ENCODE measurements around the gene AADACL3. TPM values are rescaled to one million over a fixed set of nuclear protein-coding genes. Genes with fewer than 3 reads are reported as not detected.

The AADACL3 gene
- total and polyA plus RNA-seq, 2 donors (not counting 3 experiments of a cell fraction or from before 2014, with no cell fraction given) = not detected

- ChIA-PET POLR2A (no interaction called here), CTCF (no interaction called here)
- intact Hi-C loops (cut with micrococcal nuclease) (no loop called here), dilution Hi-C loops (cut with MboI; ENCODE audit: extremely low pct_ligation_motif_present, low sequenced_read_pairs) (no loop called here)
- Histone ChIP-seq H3K9ac (replicated peaks; ENCODE audit: extremely low read depth, insufficient read depth, low read length) (no peak overlapping the region), H3K4me2 (ENCODE audit: insufficient read depth, low read length) (no peak overlapping the region), H3K79me2 (ENCODE audit: control insufficient read depth, insufficient read depth, low read length) (no peaks in the 10 kb centered on the region), H3K4me3 (replicated peaks in 1 of 3; ENCODE audit: insufficient read depth in 1 of 3, low read depth in 1 of 3, low read length in 3 of 3) (no peak overlapping the region), H2AFZ (ENCODE audit: low read depth, low read length) (no peak overlapping the region), H3K4me1 (ENCODE audit: control insufficient read depth, extremely low read depth, insufficient read depth, low read length) (no peaks in the 10 kb centered on the region), H3K9me3 (replicated peaks; ENCODE audit: control insufficient read depth, insufficient read depth, low read length) (no peaks in the 10 kb centered on the region), H3K9me1 (replicated peaks; ENCODE audit: control insufficient read depth, extremely low read depth, insufficient read depth, low read length) (no peaks in the 10 kb centered on the region), H3K27ac (ENCODE audit: insufficient read depth, low read depth, low read length) (no peak overlapping the region), H3K36me3 (ENCODE audit: control insufficient read depth in 2 of 2, extremely low read depth in 1 of 2, insufficient read depth in 2 of 2, low read length in 2 of 2) (no peaks in the 10 kb centered on the region), H4K20me1 (replicated peaks; ENCODE audit: control insufficient read depth, extremely low read depth, insufficient read depth, low read length) (no peaks in the 10 kb centered on the region), H3K27me3 (ENCODE audit: control insufficient read depth in 2 of 2, insufficient read depth in 2 of 2, low read length in 2 of 2) (no peaks in the 10 kb centered on the region)
- no peak for TF ChIP-seq GATA2 (IDR thresholded peaks at IDR 0.05; ENCODE audit: insufficient read depth, insufficient read length, low read depth, low read length)
- TF ChIP-seq POLR2AphosphoS5 (IDR thresholded peaks at IDR 0.05; ENCODE audit: insufficient read depth, low read depth, low read length) = no peak
- no peak for TF ChIP-seq MYC (IDR thresholded peaks at IDR 0.05; ENCODE audit: low read depth, low read length)
- no peak for TF ChIP-seq EZH2 (IDR thresholded peaks at IDR 0.05; ENCODE audit: borderline replicate concordance, low read depth, low read length, severe bottlenecking)
- TF ChIP-seq, protein P1, sequence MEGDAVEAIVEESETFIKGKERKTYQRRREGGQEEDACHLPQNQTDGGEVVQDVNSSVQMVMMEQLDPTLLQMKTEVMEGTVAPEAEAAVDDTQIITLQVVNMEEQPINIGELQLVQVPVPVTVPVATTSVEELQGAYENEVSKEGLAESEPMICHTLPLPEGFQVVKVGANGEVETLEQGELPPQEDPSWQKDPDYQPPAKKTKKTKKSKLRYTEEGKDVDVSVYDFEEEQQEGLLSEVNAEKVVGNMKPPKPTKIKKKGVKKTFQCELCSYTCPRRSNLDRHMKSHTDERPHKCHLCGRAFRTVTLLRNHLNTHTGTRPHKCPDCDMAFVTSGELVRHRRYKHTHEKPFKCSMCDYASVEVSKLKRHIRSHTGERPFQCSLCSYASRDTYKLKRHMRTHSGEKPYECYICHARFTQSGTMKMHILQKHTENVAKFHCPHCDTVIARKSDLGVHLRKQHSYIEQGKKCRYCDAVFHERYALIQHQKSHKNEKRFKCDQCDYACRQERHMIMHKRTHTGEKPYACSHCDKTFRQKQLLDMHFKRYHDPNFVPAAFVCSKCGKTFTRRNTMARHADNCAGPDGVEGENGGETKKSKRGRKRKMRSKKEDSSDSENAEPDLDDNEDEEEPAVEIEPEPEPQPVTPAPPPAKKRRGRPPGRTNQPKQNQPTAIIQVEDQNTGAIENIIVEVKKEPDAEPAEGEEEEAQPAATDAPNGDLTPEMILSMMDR (IDR thresholded peaks at IDR 0.05; ENCODE audit: extremely low read depth in 1 of 2, insufficient read depth in 1 of 2, low read depth in 1 of 2, low read length in 2 of 2) = no peak
- TF ChIP-seq MAX (IDR thresholded peaks at IDR 0.05; ENCODE audit: insufficient read depth, insufficient read length) = no peak
- no peak for TF ChIP-seq JUN (IDR thresholded peaks at IDR 0.05; ENCODE audit: borderline replicate concordance, insufficient read depth, insufficient read length, low read depth)
- TF ChIP-seq FOS (IDR thresholded peaks at IDR 0.05; ENCODE audit: borderline replicate concordance, insufficient read depth, low read length) = no peak
- TF ChIP-seq POLR2A (IDR thresholded peaks at IDR 0.05; ENCODE audit: low read depth, low read length) = no peak
- FAIRE-seq (no peak), DNase-seq (ENCODE audit: low read depth, low spot score) (no peak)
- BruUV-seq (replicated peaks) = no TSS peak
Observed at GRCh38 chr1:12678350-12678749, 37.6 kb upstream of the AADACL3 start.
